GM04504 (cell line): Measurements from ENCODE around the gene NT5C.
"Not testable (repeated sequence)": the region's sequence is repeated elsewhere in the genome, so short reads cannot be mapped to it uniquely, and the experiment has no call there.

ENCODE experiments used
- DNase-seq: peaks from one replicate; pipeline ENCODE4 v3.0.0-alpha.2; 2012; ENCODE audit warnings: low read depth

The NT5C gene

DNA sequence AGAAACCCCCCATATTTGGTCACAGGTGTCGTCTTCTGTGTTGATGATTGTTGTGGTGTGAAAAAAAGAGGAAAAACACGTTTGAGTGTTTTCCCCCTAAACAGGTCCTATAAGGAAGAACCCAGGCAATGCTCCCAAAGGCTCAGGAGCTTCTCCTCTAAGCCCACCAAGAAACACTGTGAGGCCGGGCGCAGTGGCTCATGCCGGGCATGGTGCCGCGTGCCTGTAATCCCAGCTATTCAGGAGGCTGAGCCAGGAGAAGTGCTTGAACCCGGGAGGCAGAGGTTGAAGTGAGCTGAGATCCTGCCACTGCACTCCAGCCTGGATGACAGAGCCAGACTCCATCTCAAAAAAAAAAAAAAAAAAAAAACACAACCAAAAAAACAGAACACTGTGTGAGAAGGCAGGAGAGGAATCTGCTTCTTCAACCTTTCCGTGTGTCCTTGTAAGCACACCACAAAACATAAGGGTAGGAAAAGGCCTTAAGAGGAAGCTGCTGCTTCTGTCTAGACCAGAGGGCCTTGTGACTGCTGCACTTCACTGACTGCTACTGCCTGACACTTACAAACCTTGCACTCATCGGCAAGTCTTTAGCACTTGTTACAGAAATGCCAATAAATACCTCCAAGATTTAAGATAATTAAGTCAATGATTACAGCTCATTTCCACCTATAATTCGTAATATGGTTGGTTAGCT lies 13.4 kb upstream of the NT5C start:
- DNase-seq: no peak

GRCh38 chr17:75142236-75142971 lies 10.9 kb upstream of the NT5C start:
- no peak for DNase-seq

GRCh38 chr17:75138519-75138918 lies 7.0 kb upstream of the NT5C start:
- no peak for DNase-seq

GRCh38 chr17:75137762-75138161 lies 6.2 kb upstream of the NT5C start:
- DNase-seq: not testable (repeated sequence)

DNA sequence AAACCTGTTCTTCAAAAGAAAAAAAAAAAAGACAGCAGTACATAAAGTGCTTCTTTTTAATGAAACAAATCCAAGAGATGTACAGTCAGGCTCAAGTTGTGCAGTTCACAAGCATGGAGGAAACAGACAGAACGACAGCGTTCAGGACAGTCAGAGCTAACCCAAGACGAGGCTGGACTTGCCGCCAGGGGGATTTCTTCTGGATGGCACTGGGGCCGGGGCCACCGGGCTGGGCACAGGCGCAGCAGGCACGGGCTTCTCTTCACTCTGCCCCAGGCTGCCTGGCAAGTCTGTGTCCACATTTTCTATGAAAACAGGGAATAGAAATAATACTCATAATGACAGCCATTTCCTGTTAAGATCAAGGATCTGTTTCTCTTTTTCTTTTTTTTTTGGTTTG lies 4.4 kb upstream of the NT5C start:
- no peak for DNase-seq

GRCh38 chr17:75135452-75135851 lies 3.9 kb upstream of the NT5C start:
- no peak for DNase-seq

GRCh38 chr17:75133607-75134347 lies 2.2 kb upstream of the NT5C start:
- DNase-seq: not testable (repeated sequence)

- DNase-seq: no peak
These were observed 1.5 kb upstream of the NT5C start for GRCh38 chr17:75133001-75133400.

- not testable (repeated sequence) for DNase-seq
These were observed 767 bp upstream of the NT5C start for GRCh38 chr17:75132018-75133000.

GRCh38 chr17:75130632-75131277 lies 787 bp downstream of the NT5C start:
- DNase-seq: no peak

DNA sequence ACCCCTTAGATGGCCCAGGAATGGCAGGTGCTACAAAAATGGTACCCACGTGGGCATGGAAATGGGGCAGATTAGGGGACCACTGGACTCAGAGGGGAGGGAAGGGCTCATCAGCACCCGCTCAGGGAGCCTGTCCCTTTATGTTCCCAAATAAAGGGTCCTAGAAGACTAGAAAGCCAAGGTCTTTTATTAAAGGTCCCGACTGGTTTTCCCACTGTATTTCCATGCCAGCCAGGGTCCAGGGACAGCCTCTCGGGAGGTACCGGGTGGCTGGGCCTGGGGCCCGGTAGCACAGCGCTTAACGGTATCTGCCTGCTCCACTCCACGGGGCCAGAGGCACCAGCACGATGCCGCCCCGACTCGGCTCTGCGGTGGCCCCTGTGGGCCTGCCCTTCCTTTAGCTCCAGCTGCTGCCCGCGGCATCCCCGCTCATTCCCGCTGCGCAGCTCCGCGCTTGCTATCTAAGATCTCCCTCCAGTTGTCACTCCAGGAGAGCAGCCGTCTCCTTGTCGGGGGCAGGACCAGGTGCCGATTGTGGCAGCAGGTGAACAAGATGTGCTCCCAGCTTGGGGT lies 1.4 kb downstream of the NT5C start:
- DNase-seq: no peak

- no peak for DNase-seq
These were observed 2.0 kb downstream of the NT5C start for GRCh38 chr17:75129576-75129975.

GRCh38 chr17:75128694-75129505 lies 2.6 kb downstream of the NT5C start:
- DNase-seq: no peak

GRCh38 chr17:75127936-75128335 lies 3.6 kb downstream of the NT5C start:
- not testable (repeated sequence) for DNase-seq

- no peak for DNase-seq
These were observed 4.6 kb downstream of the NT5C start for GRCh38 chr17:75126954-75127353.

DNA sequence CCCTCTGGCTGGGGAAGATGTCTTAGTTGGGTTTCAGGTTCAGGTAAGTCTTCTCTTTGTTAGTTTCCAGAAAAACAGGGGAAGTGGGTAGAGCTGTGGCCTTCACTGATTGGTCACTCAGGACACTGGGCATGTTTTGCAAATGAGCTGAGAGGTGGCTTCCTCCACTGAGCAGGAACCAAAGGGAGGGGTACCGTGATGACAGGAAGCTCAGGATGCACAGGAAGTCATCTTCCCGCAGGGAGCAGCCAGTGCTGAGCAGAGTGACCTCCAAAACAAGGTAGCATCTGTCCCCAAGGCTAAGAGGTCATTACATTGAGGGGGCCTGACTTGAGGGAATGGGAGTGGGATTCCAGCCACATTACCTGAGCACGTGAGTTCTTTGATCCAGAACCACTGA lies 5.6 kb downstream of the NT5C start:
- no peak for DNase-seq

DNA sequence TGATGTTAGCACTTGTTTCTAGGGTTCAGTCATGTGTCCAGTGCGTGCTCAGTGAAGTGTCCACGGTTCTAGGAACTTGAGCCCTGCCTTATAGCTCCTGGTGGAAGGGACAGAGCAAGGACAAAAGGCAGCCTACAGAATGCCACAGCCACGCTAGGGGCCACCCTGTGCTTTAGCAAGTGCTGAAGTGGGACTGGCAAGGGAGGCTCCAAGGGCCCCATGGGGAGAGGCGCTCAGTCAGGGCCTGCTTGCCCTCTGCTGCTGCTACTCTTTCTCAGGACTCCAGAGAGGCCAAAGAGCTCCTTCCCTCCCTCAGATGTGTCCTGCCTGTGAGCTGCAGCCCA lies 6.8 kb downstream of the NT5C start:
- DNase-seq: no peak

DNA sequence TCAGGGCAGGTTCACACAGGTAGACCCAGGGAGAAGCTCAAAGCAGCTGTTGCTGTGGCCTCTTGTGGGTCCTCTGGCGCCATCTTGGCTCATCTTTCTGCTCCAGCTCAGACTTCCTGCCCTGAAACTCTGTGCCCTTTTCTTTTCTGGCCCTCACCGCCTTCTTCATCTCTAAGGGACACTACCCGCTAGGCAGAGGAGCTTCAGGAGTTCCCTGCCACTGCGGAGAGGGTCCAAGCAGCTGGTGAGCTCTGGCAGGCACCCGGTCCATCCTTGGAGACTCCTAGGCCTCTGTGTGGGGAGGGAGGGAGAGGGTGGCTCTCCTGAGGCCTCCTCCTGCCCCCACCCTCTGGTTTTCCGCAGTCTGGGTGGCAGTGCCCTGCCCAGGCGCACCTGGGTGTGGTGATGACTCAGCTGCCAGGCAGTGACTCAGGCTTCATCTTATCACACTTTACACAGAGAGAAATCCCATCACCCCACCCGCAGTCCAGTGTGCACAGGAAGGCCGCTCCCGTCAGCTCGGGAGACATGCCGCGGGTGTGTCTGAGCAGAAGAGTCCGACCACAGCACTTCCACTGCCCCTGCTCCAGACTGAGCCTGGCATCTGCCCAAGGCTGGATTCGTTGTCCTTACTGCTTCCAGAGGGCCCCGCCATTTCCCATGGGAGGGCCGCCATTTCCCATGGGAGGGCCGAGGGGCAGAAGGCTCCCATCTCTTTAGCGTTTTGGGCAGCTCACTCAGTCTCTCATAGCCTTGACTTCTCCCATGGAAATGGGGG lies 7.3 kb downstream of the NT5C start:
- no peak for DNase-seq

- no peak for DNase-seq
These were observed 13.2 kb downstream of the NT5C start for GRCh38 chr17:75118307-75118706.
